GM13977 (cell line): ENCODE measurements around the gene CHN2.

Experiments used
- DNase-seq: peaks from one replicate; pipeline ENCODE4 v3.0.0; 2012; ENCODE audit warnings: low spot score
- CTCF ChIP-seq: IDR thresholded peaks from 2 replicates; pipeline ENCODE4 v1.5.1; 2012; ENCODE audit warnings: mild to moderate bottlenecking, control low read depth; ENCODE audit not compliant: insufficient read depth; ENCODE audit errors: extremely low read depth, missing control alignments
- in situ Hi-C: fragments of 300-500 bp; cut with MboI; formaldehyde crosslinking; loops from one replicate; pipeline ENCODE4 v1.12.0; 2022; ENCODE audit warnings: low sequenced_read_pairs, low pct_unique_long_range_greater_than_20kb, mixed read lengths, inconsistent platforms; ENCODE audit not compliant: unreplicated experiment

CHN2 gene

GRCh38 chr7:29370531-29371314, 176.1 kb downstream of the CHN2 start:
- no peak for TF ChIP-seq CTCF
- no peak for DNase-seq
- in situ Hi-C loops = no loop called here

- in situ Hi-C loops = no loop called here
- DNase-seq = no peak
- TF ChIP-seq CTCF = no peak
Observed at GRCh38 chr7:29371472-29371871, 176.9 kb downstream of the CHN2 start.

- no peak for TF ChIP-seq CTCF
Observed at GRCh38 chr7:29372351-29373090, 177.9 kb downstream of the CHN2 start.

GRCh38 chr7:29375641-29376562, 181.3 kb downstream of the CHN2 start:
- DNase-seq = no peak
- in situ Hi-C loops = no loop called here
- TF ChIP-seq CTCF = no peak

More at GRCh38 chr7:29372351-29373090, 177.9 kb downstream of the CHN2 start:
- no peak for DNase-seq
- in situ Hi-C loops = no loop called here

GRCh38 chr7:29377718-29378117, 183.1 kb downstream of the CHN2 start:
- in situ Hi-C loops = no loop called here
- no peak for DNase-seq
- TF ChIP-seq CTCF = no peak

- in situ Hi-C loops = no loop called here
- DNase-seq = no peak
- no peak for TF ChIP-seq CTCF
Observed at GRCh38 chr7:29379551-29379950, 185.0 kb downstream of the CHN2 start.
